Fibroblast of mammary gland (primary cell): ENCODE results near the gene LAMA5.
A peak's percentile ranks its signal among the peaks of the same experiment; 100 is the strongest.

Source experiments
- DNase-seq: peaks from one replicate; pipeline ENCODE4 v3.0.0-alpha.2; 2010; ENCODE audit warnings: low read depth
- H3K4me3 ChIP-seq: 2 replicates; pipeline ENCODE4 v1.5.1; 2011; ENCODE audit warnings: low read depth, mild to moderate bottlenecking, low read length, moderate library complexity; ENCODE audit not compliant: control insufficient read depth
- CTCF ChIP-seq: conservative IDR thresholded peaks from 2 replicates; pipeline ENCODE4 v1.5.1; 2011; ENCODE audit warnings: low read depth, low read length, inconsistent platforms; ENCODE audit not compliant: control insufficient read depth, insufficient read depth

The LAMA5 gene

DNA sequence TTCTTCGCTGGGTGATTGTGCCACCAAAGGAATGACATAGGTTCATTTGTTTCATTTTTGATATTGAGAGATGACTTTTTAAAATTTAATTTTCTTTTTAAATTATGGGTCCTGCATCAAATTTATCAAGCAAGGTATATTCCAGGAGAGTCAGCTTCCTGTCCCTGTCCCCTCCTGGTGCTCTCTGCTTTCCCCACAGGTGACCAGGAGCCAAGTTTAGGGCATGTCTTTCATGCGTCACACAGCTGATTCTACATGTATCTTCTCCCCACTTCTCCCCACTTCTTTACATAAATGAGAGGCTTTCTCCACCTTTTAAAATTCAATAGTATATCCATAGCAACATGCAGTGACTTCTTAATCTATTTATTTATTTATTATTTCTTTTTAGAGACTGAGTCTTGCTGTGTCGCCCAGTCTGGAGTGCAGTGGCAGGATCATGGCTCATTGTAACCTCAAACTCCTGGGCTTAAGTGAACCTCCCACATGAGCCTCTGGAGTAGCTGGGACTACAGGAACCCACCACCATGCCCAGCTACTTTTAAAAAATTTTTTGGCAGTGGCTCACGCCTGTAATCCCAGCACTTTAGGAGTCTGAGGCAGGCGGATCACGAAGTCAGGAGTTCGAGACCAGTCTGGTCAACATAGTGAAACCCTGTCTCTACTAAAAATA, 98.7 kb downstream of the LAMA5 start:
- no peak for DNase-seq
- TF ChIP-seq CTCF: no peak
- H3K4me3 ChIP-seq: no peak overlapping the region

- H3K4me3 ChIP-seq: no peak overlapping the region
- no peak for TF ChIP-seq CTCF
- no peak for DNase-seq
Measured at GRCh38 chr20:62267543-62267942, 99.6 kb downstream of the LAMA5 start.

- no peak for DNase-seq
- TF ChIP-seq CTCF: no peak
- H3K4me3 ChIP-seq: no peak overlapping the region
Measured at GRCh38 chr20:62266851-62267250, 100.3 kb downstream of the LAMA5 start.

DNA sequence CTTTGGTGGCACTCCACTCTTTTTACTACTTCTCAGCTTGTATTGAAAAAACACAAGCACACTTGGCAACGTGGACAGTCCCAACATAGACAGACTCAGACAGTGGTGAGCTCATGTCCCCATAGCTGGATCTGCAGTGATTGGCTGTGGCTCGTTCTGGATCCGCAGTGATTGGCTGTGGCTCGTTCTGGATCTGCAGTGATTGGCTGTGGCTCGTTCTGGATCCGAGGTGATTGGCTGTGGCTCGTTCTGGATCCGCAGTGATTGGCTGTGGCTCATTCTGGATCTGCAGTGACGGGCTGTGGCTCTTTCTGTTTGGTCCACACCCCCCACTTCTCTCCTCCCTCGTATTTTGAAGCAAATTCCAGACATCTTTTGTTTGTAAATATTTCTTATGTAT, 100.8 kb downstream of the LAMA5 start:
- TF ChIP-seq CTCF: no peak
- no peak overlapping the region for H3K4me3 ChIP-seq
- DNase-seq: peak; percentile 12

DNA sequence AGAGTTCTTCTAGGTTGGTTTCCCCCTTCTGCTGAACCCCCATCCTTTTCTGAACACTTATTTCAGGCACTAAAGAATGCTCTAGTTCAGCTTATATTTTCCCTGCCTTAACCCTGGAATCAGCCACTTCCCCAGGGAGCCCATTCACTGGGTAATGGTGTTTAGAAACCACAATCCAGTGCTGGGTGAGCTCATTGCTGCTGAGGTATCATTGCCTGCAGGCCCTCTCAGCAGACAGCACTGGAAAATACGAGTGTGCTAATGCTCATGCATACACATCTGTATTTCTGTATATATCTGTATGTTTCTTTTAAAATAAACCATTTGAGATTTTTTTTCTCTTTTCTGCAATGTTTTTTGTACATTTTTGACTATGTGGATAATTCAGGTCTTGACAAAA, 101.7 kb downstream of the LAMA5 start:
- no peak for TF ChIP-seq CTCF
- H3K4me3 ChIP-seq: no peak overlapping the region
- DNase-seq: no peak

DNA sequence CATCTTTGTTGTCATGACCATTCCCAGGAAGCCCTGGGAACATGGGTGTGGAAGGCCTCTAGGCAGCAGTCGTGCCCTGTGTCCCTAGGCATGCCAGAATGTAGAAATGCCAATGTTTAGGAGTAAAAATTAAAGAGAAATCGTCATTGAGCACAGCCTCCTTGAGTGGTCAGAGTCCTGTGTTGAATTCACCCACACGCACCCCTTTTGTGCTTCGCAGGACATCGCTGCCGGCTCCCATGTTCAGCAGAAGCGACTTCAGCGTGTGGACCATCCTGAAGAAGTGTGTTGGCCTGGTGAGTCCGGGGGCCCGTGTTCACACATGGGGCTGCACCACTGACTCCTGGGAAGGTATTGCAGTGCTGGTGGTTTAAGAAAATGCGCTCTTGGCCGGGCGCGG, 103.7 kb downstream of the LAMA5 start:
- no peak for TF ChIP-seq CTCF
- no peak for DNase-seq

GRCh38 chr20:62262064-62262463, 105.0 kb downstream of the LAMA5 start:
- TF ChIP-seq CTCF: no peak
- no peak overlapping the region for H3K4me3 ChIP-seq
- no peak for DNase-seq

More for the DNA sequence above, 103.7 kb downstream of the LAMA5 start:
- no peak overlapping the region for H3K4me3 ChIP-seq
